T-cell (primary cell): Measurements from ENCODE around the gene PSD4. TPM values are rescaled to one million over a fixed set of nuclear protein-coding genes. Genes with fewer than 3 reads are reported as not detected.

Experiments used
- ATAC-seq, 4 experiments: fragments of 200-7000 bp in 3 of 4; fragments of 150-1000 bp in 1 of 4; cut with Tn5 transposase; replicated peaks in 1 of 4; 1 replicate in 3 of 4; 2 replicates in 1 of 4; pipeline ENCODE4 v1.10.0; 2021; ENCODE audit warnings: moderate library complexity in 3 of 4, mild to moderate bottlenecking in 2 of 4, moderate number of reproducible peaks in 1 of 4
- CTCF ChIA-PET, 2 donors: fragments of 300-600 bp; sonication (Branson Sonifier 250); formaldehyde crosslinking; loops; one replicate each; lab custom pipeline; 2022; ENCODE audit warnings: antibody characterized with exemption in 2 of 2; lab: Charles Lee
- POLR2A ChIA-PET, 2 donors: fragments of 300-600 bp; sonication (Branson Sonifier 250); formaldehyde crosslinking; loops; one replicate each; lab custom pipeline; 2022; ENCODE audit warnings: antibody characterized with exemption in 2 of 2; lab: Charles Lee
- DNase-seq, 35 experiments: peaks; one replicate each; pipeline versions ENCODE4 v3.0.0 to v3.0.0-alpha.2; 2013 to 2023
- H3K27ac ChIP-seq: one replicate; pipeline ENCODE4 v1.5.1; 2013; ENCODE audit warnings: low read length
- H3K27me3 ChIP-seq, 2 experiments: replicated peaks in 1 of 2; 1 replicate in 1 of 2; 2 replicates in 1 of 2; pipeline versions ENCODE4 v1.6.1 to v1.7.0; 2013; ENCODE audit warnings: low read length in 1 of 2, mixed read lengths in 1 of 2; ENCODE audit not compliant: control insufficient read depth in 2 of 2, insufficient read depth in 2 of 2; ENCODE audit errors: extremely low read depth in 1 of 2
- H3K36me3 ChIP-seq, 2 donors: 1 replicate in 1 of 2; 2 replicates in 1 of 2; pipeline versions ENCODE4 v1.6.1 to v1.7.0; 2013; ENCODE audit warnings: low read length in 1 of 2; ENCODE audit not compliant: control insufficient read depth in 2 of 2, insufficient read depth in 1 of 2; ENCODE audit errors: extremely low read depth in 1 of 2
- H3K4me1 ChIP-seq, 2 experiments: 1 replicate in 1 of 2; 2 replicates in 1 of 2; pipeline versions ENCODE4 v1.6.1 to v1.7.0; 2013; ENCODE audit warnings: low read length in 2 of 2, mixed read lengths in 1 of 2; ENCODE audit not compliant: insufficient read depth in 2 of 2, control insufficient read depth in 1 of 2; ENCODE audit errors: extremely low read depth in 1 of 2
- H3K4me3 ChIP-seq, 2 donors: 1 replicate in 1 of 2; 2 replicates in 1 of 2; pipeline versions ENCODE4 v1.5.1 to v1.7.0; 2013; ENCODE audit warnings: mild to moderate bottlenecking in 2 of 2, low read length in 1 of 2, moderate library complexity in 1 of 2; ENCODE audit not compliant: control insufficient read depth in 1 of 2; ENCODE audit errors: extremely low read depth in 1 of 2
- H3K9me3 ChIP-seq: 2 replicates; pipeline ENCODE4 v1.7.0; 2013
- H3K27ac Mint-ChIP-seq, 2 donors: one replicate each; pipeline ENCODE4 v1.8.0; 2020 to 2021; ENCODE audit warnings: mild to moderate bottlenecking in 2 of 2, mixed read lengths in 2 of 2
- H3K27me3 Mint-ChIP-seq, 2 donors: one replicate each; pipeline ENCODE4 v1.8.0; 2021 to 2022; ENCODE audit warnings: mixed read lengths in 2 of 2
- H3K36me3 Mint-ChIP-seq: one replicate; pipeline ENCODE4 v1.8.0; 2021; ENCODE audit warnings: mixed read lengths
- H3K4me1 Mint-ChIP-seq, 3 donors: one replicate each; pipeline ENCODE4 v1.8.0; 2020 to 2022; ENCODE audit warnings: mixed read lengths in 3 of 3, mild to moderate bottlenecking in 1 of 3
- H3K4me3 Mint-ChIP-seq, 3 donors: one replicate each; pipeline ENCODE4 v1.8.0; 2020 to 2022; ENCODE audit warnings: mild to moderate bottlenecking in 3 of 3, mixed read lengths in 3 of 3, moderate library complexity in 3 of 3
- H3K9me3 Mint-ChIP-seq, 3 donors: one replicate each; pipeline ENCODE4 v1.8.0; 2020 to 2022; ENCODE audit warnings: mixed read lengths in 3 of 3
- WGBS: methylation state at CpG from one replicate; pipeline ENCODE4 v1.1.5; 2013; ENCODE audit warnings: missing lambda C conversion rate; ENCODE audit not compliant: insufficient coverage; 5-methylcytosine and 5-hydroxymethylcytosine counted together
- total RNA-seq, 35 experiments: library from RNA in 6 of 35; stranded (reverse) in 6 of 35; fragments of 120-200 nt in 1 of 35; gene quantifications; one replicate each; pipeline versions ENCODE4 v1.2.1 to v1.2.4 and lab custom pipeline; 2013 to 2026

PSD4 gene
- total RNA-seq, 5 donors from 2014 or later (not counting 1 experiment from before 2014, with no cell fraction given): 145 to 217 (median 150) TPM

- DNase-seq (no peak), ATAC-seq (no peak)
- Histone ChIP-seq H3K4me1 (peaks cover 54 to 95% of the 10 kb centered on the region in 2 experiments), H3K4me3 (peak overlapping the region; percentile 42 to 93), H3K27me3 (no peaks in the 10 kb centered on the region), H3K36me3 (peaks cover 5 to 20% of the 10 kb centered on the region in 2 donors), H3K9me3 (no peaks in the 10 kb centered on the region), H3K27ac (peak overlapping the region; percentile 78)
- WGBS: 98% methylated on average over 10 of the region's 16 CpGs
- peaks cover 12% of the 10 kb centered on the region for H3K36me3 Mint-ChIP-seq
- ChIA-PET CTCF (interaction anchor here (0.9 to 7.9 kb wide), 4 partner anchors 14 to 36 kb away, joined by 3 to 99 read pairs (median 17); no protein-coding TSS in a partner anchor), POLR2A (interaction anchor here in 1 of 2 donors (1.3 kb wide), 1 partner anchor 35 kb away, joined by 3 read pairs; no protein-coding TSS in a partner anchor)
- peak overlapping the region; percentile 90 to 96 for H3K27ac Mint-ChIP-seq
- peaks cover 82 to 84% (median 83%) of the 10 kb centered on the region in 3 donors for H3K4me1 Mint-ChIP-seq
- peak overlapping the region; percentile 85 to 86 (median 86) for H3K4me3 Mint-ChIP-seq
- H3K9me3 Mint-ChIP-seq: peaks cover 0 to 3% (median 0%) of the 10 kb centered on the region in 3 donors
- H3K27me3 Mint-ChIP-seq: peaks cover 0 to 2% of the 10 kb centered on the region in 2 donors
These were observed 840 bp upstream of the PSD4 start for GRCh38 chr2:113172721-113173541.

- Histone ChIP-seq H3K9me3 (no peaks in the 10 kb centered on the region), H3K27ac (peak overlapping the region; percentile 78), H3K36me3 (peaks cover 5 to 23% of the 10 kb centered on the region in 2 donors), H3K4me1 (peaks cover 54 to 95% of the 10 kb centered on the region in 2 experiments), H3K4me3 (peak overlapping the region; percentile 90 to 93), H3K27me3 (no peaks in the 10 kb centered on the region)
- Mint-ChIP-seq H3K27me3 (peaks cover 0 to 2% of the 10 kb centered on the region in 2 donors), H3K4me3 (peak overlapping the region; percentile 85 to 86 (median 86)), H3K9me3 (peaks cover 0 to 3% (median 0%) of the 10 kb centered on the region in 3 donors), H3K4me1 (peaks cover 83 to 84% (median 84%) of the 10 kb centered on the region in 3 donors), H3K36me3 (peaks cover 18% of the 10 kb centered on the region), H3K27ac (peak overlapping the region; percentile 90 to 96)
- no peak for DNase-seq
- POLR2A ChIA-PET: interaction anchor here (0.6 to 2.0 kb wide), 9 partner anchors 9 to 732 kb away, joined by 3 to 10 read pairs (median 5); no protein-coding TSS in a partner anchor
- peak in 1 of 4 experiments; percentile 1 for ATAC-seq
- no CpG with 5 or more reads among the region's 3 CpGs for WGBS
- CTCF ChIA-PET: interaction anchor here (0.7 to 7.9 kb wide), 13 partner anchors 18 to 216 kb away, joined by 3 to 99 read pairs (median 6); no protein-coding TSS in a partner anchor
These were observed 592 bp downstream of the PSD4 start for GRCh38 chr2:113174376-113174750.

- peaks cover 0 to 3% (median 0%) of the 10 kb centered on the region in 3 donors for H3K9me3 Mint-ChIP-seq
- peak overlapping the region; percentile 90 to 96 for H3K27ac Mint-ChIP-seq
- ATAC-seq (peak; percentile 44 to 59 (median 52)), DNase-seq (peak; percentile 50 to 83 (median 67))
- H3K36me3 Mint-ChIP-seq: peaks cover 18% of the 10 kb centered on the region
- POLR2A ChIA-PET: interaction anchor here (0.6 to 2.0 kb wide), 5 partner anchors 9 to 731 kb away, joined by 3 to 10 read pairs (median 3); no protein-coding TSS in a partner anchor
- Histone ChIP-seq H3K27me3 (no peaks in the 10 kb centered on the region), H3K27ac (peak overlapping the region; percentile 78), H3K9me3 (no peaks in the 10 kb centered on the region), H3K36me3 (peaks cover 5 to 31% of the 10 kb centered on the region in 2 donors), H3K4me1 (peaks cover 57 to 95% of the 10 kb centered on the region in 2 experiments), H3K4me3 (peak overlapping the region; percentile 90 to 93)
- H3K4me1 Mint-ChIP-seq: peaks cover 83 to 86% (median 85%) of the 10 kb centered on the region in 3 donors
- WGBS: 0% methylated on average over 2 of the region's 8 CpGs
- peaks cover 0 to 2% of the 10 kb centered on the region in 2 donors for H3K27me3 Mint-ChIP-seq
- CTCF ChIA-PET: interaction anchor here (0.6 to 7.9 kb wide), 12 partner anchors 18 to 215 kb away, joined by 3 to 99 read pairs (median 5); no protein-coding TSS in a partner anchor
- H3K4me3 Mint-ChIP-seq: peak overlapping the region; percentile 85 to 86 (median 86)
These were observed 1.4 kb downstream of the PSD4 start for GRCh38 chr2:113175042-113175628.

- ChIA-PET CTCF (interaction anchor here (1.5 to 7.9 kb wide), 5 partner anchors 23 to 214 kb away, joined by 4 to 99 read pairs (median 16); no protein-coding TSS in a partner anchor), POLR2A (interaction anchor here in 1 of 2 donors (0.5 to 2.0 kb wide), 3 partner anchors 12 to 38 kb away, joined by 3 to 10 read pairs (median 5); no protein-coding TSS in a partner anchor)
- DNase-seq (peak in 7 of 35 experiments; percentile 20 to 56 (median 32)), ATAC-seq (no peak)
- WGBS: 31% methylated on average over 5 of the region's 11 CpGs
- peak overlapping the region; percentile 85 to 86 (median 86) for H3K4me3 Mint-ChIP-seq
- Histone ChIP-seq H3K4me3 (peak overlapping the region; percentile 90 to 93), H3K36me3 (peaks cover 5 to 32% of the 10 kb centered on the region in 2 donors), H3K27ac (peak overlapping the region; percentile 78), H3K27me3 (no peaks in the 10 kb centered on the region), H3K4me1 (peaks cover 61 to 96% of the 10 kb centered on the region in 2 experiments), H3K9me3 (no peaks in the 10 kb centered on the region)
- peaks cover 18% of the 10 kb centered on the region for H3K36me3 Mint-ChIP-seq
- peaks cover 0 to 2% of the 10 kb centered on the region in 2 donors for H3K27me3 Mint-ChIP-seq
- peak overlapping the region; percentile 90 to 96 for H3K27ac Mint-ChIP-seq
- H3K4me1 Mint-ChIP-seq: peaks cover 88 to 92% (median 89%) of the 10 kb centered on the region in 3 donors
- H3K9me3 Mint-ChIP-seq: peaks cover 0 to 3% (median 0%) of the 10 kb centered on the region in 3 donors
These were observed 2.2 kb downstream of the PSD4 start for GRCh38 chr2:113175736-113176695.

- Histone ChIP-seq H3K27me3 (no peaks in the 10 kb centered on the region), H3K4me1 (peaks cover 63 to 96% of the 10 kb centered on the region in 2 experiments), H3K36me3 (peaks cover 6 to 37% of the 10 kb centered on the region in 2 donors), H3K27ac (peak overlapping the region; percentile 78), H3K9me3 (no peaks in the 10 kb centered on the region), H3K4me3 (peak overlapping the region; percentile 90 to 93)
- peak overlapping the region; percentile 90 to 96 for H3K27ac Mint-ChIP-seq
- DNase-seq (no peak), ATAC-seq (no peak)
- POLR2A ChIA-PET: no interaction called here
- CTCF ChIA-PET: interaction anchor here (3.1 to 7.9 kb wide), 2 partner anchors 37 to 38 kb away, joined by 16 to 99 read pairs; no protein-coding TSS in a partner anchor
- no peaks in the 10 kb centered on the region for H3K9me3 Mint-ChIP-seq
- 64% methylated on average over 3 of the region's 7 CpGs for WGBS
- H3K4me3 Mint-ChIP-seq: peak overlapping the region; percentile 85 to 86 (median 86)
- peaks cover 19% of the 10 kb centered on the region for H3K36me3 Mint-ChIP-seq
- H3K27me3 Mint-ChIP-seq: peaks cover 0 to 2% of the 10 kb centered on the region in 2 donors
- H3K4me1 Mint-ChIP-seq: peaks cover 88 to 92% (median 89%) of the 10 kb centered on the region in 3 donors
These were observed 3.1 kb downstream of the PSD4 start for GRCh38 chr2:113176696-113177355.
